A673 (cell line): ENCODE data around the gene SLCO2A1. TPM values are rescaled to one million over a fixed set of nuclear protein-coding genes. Genes with fewer than 3 reads are reported as not detected.

Experiments
- BruUV-seq: library from RNA; stranded (reverse); fragments of 400-500 nt; replicated peaks from 2 replicates; lab custom pipeline; 2021; lab: Mats Ljungman, UMichigan
- CTCF ChIA-PET: fragments of 300-600 bp; sonication (Branson Sonifier 250); formaldehyde crosslinking; loops from one replicate; lab custom pipeline; 2022; ENCODE audit warnings: antibody characterized with exemption; lab: Charles Lee
- POLR2A ChIA-PET: fragments of 300-600 bp; sonication (Branson Sonifier 250); formaldehyde crosslinking; loops from one replicate; lab custom pipeline; 2022; ENCODE audit warnings: antibody characterized with exemption; ENCODE audit not compliant: low non-redundant PET; lab: Charles Lee
- DNase-seq: peaks from one replicate; pipeline ENCODE4 v3.0.0-alpha.2; 2015; ENCODE audit warnings: low spot score
- H3K27ac ChIP-seq: fragments of 200-600 bp; sonication (generic); 2 replicates; pipeline ENCODE4 v1.5.1; 2016; ENCODE audit warnings: mixed run types, low read depth, mild to moderate bottlenecking, mixed read lengths, antibody characterized with exemption, low read length; ENCODE audit not compliant: poor library complexity, severe bottlenecking
- H3K27me3 ChIP-seq: fragments of 200-600 bp; sonication (generic); replicated peaks from 2 replicates; pipeline ENCODE4 v1.6.1; 2017; ENCODE audit warnings: mixed run types, low read depth, mild to moderate bottlenecking, mixed read lengths, antibody characterized with exemption, low read length; ENCODE audit not compliant: insufficient read depth, poor library complexity
- H3K36me3 ChIP-seq: fragments of 200-600 bp; sonication (generic); 2 replicates; pipeline ENCODE4 v1.6.1; 2016; ENCODE audit warnings: mixed run types, mild to moderate bottlenecking, mixed read lengths, antibody characterized with exemption, low read length; ENCODE audit not compliant: insufficient read depth, poor library complexity, severe bottlenecking
- H3K4me1 ChIP-seq: fragments of 200-600 bp; sonication (generic); 2 replicates; pipeline ENCODE4 v1.6.1; 2017; ENCODE audit warnings: mixed run types, mild to moderate bottlenecking, mixed read lengths, antibody characterized with exemption, low read length; ENCODE audit not compliant: insufficient read depth, poor library complexity, severe bottlenecking
- H3K4me3 ChIP-seq: fragments of 200-600 bp; sonication (generic); 2 replicates; pipeline ENCODE4 v1.5.1; 2016; ENCODE audit warnings: low read depth, mixed run types, mild to moderate bottlenecking, mixed read lengths, low read length; ENCODE audit not compliant: poor library complexity, severe bottlenecking
- H3K9me3 ChIP-seq: fragments of 200-600 bp; sonication (generic); 2 replicates; pipeline ENCODE4 v1.6.1; 2016; ENCODE audit warnings: mixed run types, low read depth, mild to moderate bottlenecking, mixed read lengths, antibody characterized with exemption, low read length; ENCODE audit not compliant: poor library complexity, severe bottlenecking
- EZH2 ChIP-seq: fragments of 200-600 bp; sonication (generic); IDR thresholded peaks from 2 replicates; pipeline ENCODE4 v1.6.1; 2017; ENCODE audit warnings: borderline replicate concordance, low read depth, mild to moderate bottlenecking, mixed read lengths, antibody characterized with exemption, low read length; ENCODE audit not compliant: poor library complexity, severe bottlenecking
- intact Hi-C: fragments of 100-400 bp; cut with micrococcal nuclease; formaldehyde crosslinking; loops from one replicate; pipeline ENCODE4 v1.10.0; 2022; ENCODE audit not compliant: unreplicated experiment
- total RNA-seq: library from RNA; stranded (reverse); gene quantifications from 2 replicates; pipeline ENCODE4 v1.2.3, GENCODE V29; 2021
- TF ChIP-seq, protein P1 (sequence below): fragments of 300-800, 200-600 bp; sonication (generic); conservative IDR thresholded peaks from 2 replicates; pipeline ENCODE4 v1.5.1; 2017; ENCODE audit warnings: low read depth, mild to moderate bottlenecking, antibody characterized with exemption, low read length, moderate library complexity, mixed read lengths

The SLCO2A1 gene
- total RNA-seq, 1 experiment from 2014 or later, result not detected

DNA sequence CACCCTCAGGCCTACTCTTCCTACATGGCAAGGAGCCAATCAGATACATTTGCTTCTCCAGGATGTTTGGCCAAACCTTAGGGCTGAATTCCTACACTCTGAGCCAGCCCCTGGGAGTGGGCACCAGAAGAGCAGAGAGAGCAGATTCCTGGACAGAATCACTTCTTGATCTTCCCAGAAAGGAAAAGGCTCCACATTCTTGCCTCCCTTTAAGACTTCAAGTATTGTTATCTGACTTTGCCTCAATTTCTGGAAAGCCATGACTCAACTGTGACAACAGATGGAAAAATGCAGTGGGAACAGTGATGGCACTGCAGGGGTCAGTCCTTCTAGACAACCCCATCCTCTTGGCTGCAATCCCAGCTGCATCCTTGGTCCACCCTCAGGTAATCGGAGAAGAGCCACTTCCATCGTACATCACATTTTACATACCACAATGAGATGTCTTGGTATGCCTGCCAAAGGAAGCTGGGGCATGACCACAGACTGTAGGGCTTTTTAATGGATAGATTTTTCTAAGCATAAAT is 21.0 kb downstream of the SLCO2A1 start:
- H3K4me3 ChIP-seq, result no peak overlapping the region
- H3K9me3 ChIP-seq, result no peaks in the 10 kb centered on the region
- DNase-seq, result no peak
- no peaks in the 10 kb centered on the region for H3K4me1 ChIP-seq
- POLR2A ChIA-PET, result no interaction called here
- TF ChIP-seq, protein P1, sequence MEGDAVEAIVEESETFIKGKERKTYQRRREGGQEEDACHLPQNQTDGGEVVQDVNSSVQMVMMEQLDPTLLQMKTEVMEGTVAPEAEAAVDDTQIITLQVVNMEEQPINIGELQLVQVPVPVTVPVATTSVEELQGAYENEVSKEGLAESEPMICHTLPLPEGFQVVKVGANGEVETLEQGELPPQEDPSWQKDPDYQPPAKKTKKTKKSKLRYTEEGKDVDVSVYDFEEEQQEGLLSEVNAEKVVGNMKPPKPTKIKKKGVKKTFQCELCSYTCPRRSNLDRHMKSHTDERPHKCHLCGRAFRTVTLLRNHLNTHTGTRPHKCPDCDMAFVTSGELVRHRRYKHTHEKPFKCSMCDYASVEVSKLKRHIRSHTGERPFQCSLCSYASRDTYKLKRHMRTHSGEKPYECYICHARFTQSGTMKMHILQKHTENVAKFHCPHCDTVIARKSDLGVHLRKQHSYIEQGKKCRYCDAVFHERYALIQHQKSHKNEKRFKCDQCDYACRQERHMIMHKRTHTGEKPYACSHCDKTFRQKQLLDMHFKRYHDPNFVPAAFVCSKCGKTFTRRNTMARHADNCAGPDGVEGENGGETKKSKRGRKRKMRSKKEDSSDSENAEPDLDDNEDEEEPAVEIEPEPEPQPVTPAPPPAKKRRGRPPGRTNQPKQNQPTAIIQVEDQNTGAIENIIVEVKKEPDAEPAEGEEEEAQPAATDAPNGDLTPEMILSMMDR, result no peak
- no peak for TF ChIP-seq EZH2
- BruUV-seq, result no TSS peak
- H3K27me3 ChIP-seq, result no peaks in the 10 kb centered on the region
- intact Hi-C loops, result no loop called here
- CTCF ChIA-PET, result no interaction called here
- no peak overlapping the region for H3K27ac ChIP-seq
- H3K36me3 ChIP-seq, result no peaks in the 10 kb centered on the region

DNA sequence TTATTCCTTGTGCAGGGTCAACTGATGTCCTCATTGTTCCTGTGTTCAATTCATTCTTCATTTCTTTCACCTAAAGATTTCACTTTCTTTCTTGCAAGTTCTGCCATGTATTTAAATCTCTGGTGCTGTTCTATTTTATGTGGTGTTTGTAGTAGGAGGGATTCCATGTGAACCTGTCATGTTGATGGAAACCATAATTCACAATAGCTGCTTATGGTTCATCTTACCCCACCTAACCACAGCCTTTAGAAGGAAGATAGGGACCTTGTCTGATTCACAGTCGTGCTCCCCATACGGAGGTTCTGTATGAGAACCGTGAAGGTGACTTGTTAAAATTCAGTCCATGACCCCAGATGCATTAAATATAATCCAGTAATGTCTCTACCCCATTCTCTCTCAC is 21.9 kb downstream of the SLCO2A1 start:
- intact Hi-C loops, result no loop called here
- no TSS peak for BruUV-seq
- Histone ChIP-seq H3K36me3 (no peaks in the 10 kb centered on the region), H3K27me3 (no peaks in the 10 kb centered on the region), H3K9me3 (no peaks in the 10 kb centered on the region), H3K27ac (no peak overlapping the region), H3K4me3 (no peak overlapping the region), H3K4me1 (no peaks in the 10 kb centered on the region)
- CTCF ChIA-PET, result no interaction called here
- TF ChIP-seq, protein P1, result no peak
- TF ChIP-seq EZH2, result no peak
- POLR2A ChIA-PET, result no interaction called here
- DNase-seq, result no peak

DNA sequence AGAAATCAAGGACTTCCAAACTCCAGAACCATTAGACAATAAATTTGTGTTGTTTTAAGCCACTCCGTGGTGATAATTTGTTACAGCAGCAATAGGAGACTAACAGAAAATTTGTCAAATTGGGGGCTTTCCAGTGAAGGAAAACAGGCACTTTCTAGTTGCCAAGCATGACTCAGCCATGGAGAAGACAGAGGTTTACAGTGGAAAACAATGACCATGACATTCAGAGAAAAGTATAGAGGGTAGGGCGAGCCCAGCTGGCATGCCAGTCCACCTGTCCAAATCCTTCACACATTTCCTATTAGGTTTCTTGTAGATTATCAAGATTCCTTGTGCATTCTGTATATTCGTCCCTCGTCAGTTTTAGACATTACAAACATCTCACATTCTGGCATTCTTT is 24.9 kb downstream of the SLCO2A1 start:
- POLR2A ChIA-PET, result no interaction called here
- DNase-seq, result no peak

More for the DNA sequence above, 24.9 kb downstream of the SLCO2A1 start:
- Histone ChIP-seq H3K27ac (no peak overlapping the region), H3K4me3 (no peak overlapping the region), H3K9me3 (no peaks in the 10 kb centered on the region), H3K4me1 (no peaks in the 10 kb centered on the region), H3K36me3 (no peaks in the 10 kb centered on the region), H3K27me3 (peaks cover 6% of the 10 kb centered on the region)
- TF ChIP-seq EZH2, result no peak
- TF ChIP-seq, protein P1, result no peak
- no TSS peak for BruUV-seq
- CTCF ChIA-PET, result no interaction called here
- intact Hi-C loops, result no loop called here
